Activated T-cell treated with anti-CD3 and anti-CD28 coated beads for 1 hour (primary cell): ENCODE results near the gene SP6.

Source experiments
- DNase-seq: peaks from one replicate; pipeline ENCODE4 v3.0.0-alpha.2; 2020; ENCODE audit warnings: low read depth

The SP6 gene

GRCh38 chr17:47831934-47832327 lies 19.0 kb downstream of the SP6 start:
- DNase-seq = no peak

DNA sequence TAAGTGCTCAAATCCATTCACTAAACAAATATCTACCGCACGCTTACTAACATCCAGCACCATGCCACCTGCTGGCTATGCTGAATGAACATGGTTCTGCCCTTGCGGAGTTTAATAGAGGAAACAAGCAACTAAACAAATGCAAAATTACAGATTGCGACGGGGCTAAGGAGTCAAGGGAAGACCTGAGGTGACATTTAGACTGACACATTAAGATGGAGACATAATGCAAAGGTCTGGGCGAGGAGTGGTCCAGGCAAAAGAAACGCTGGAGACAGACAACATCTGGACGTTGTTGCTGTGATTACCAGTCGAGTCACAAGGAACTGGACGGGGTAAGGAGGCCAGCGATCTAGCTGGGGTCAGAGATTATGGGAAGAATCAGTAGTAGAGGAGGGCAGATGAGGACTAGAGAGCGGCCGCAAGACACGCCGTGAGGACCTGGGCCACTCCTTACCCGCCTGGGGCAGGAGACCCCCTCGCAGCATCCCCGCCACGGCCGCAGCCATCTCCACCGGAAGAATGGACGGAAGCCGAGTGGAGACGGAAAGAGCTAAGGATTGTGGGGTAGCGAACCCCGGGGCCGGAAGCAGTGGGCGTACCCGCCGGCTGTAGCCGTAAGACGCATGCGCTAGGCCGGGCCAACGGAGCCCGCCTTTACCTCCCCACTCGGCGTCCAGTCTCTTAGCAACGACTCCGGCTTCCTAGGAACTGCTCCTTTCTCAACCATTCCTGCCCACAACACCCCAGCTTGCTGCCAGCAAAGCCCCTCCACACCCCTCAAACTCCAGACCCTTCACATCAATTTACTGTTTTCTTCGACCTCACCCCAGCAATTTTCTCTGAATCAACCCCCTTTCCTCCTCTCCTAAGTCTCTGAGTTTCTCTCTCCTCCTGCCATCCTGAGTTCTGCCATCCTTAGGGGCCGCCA lies 19.7 kb downstream of the SP6 start, which contains the start of the genes LRRC46 and MRPL10:
LRRC46 (plus strand) TSS at position 668 of the 931 bp plus-strand sequence. CDS start 320 bp downstream, outside the sequence.
MRPL10 (minus strand) TSS at position 539 of the 931 bp plus-strand sequence; CDS start at position 509, 30 bp downstream.
- DNase-seq = peak; percentile 86

DNA sequence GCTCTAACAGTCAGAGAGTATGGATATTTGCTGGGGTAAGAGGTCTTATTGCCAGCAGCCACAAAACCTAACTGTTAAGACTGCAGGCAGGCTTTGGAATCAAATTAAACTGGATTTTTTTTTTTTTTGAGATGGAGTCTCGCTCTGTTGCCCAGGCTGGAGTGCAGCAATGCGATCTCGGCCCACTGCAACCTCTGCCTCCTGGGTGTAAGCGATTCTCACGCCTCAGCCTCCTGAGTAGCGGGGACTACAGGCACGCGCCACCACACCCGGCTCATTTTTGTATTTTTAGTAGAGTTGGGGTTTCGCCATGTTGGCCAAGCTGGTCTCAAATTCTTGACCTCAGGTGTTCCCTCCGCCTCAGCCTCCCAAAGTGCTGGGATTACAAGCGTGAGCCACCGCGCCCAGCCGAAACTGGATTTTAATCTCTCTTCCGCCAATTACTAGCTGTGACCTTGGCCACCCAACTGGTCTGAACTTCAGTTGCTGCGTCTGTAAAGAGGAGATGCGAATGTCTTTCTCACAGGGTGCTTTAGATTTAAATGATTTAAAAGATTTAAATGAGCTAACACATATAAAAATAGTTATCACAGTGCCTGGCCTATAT lies 20.5 kb downstream of the SP6 start:
- DNase-seq = no peak

DNA sequence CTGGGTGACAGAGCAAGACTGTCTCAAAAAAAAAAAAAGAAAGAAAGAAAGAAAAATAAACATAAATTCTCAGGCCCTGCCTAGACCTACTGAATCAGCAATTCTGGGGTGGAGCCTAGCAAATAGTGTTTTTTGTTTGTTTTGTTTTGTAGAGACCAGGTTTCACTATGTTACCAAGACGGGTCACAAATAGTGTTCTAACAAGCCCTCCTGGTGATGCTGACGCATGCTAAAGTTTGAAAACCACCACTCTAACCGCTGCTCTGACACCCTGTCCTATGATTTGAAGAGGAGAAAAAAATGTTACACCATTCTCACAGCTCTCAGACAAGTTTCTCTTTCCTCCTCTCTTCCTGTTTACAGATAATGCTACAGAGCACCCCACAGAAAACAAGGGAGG lies 21.1 kb downstream of the SP6 start:
- no peak for DNase-seq

DNA sequence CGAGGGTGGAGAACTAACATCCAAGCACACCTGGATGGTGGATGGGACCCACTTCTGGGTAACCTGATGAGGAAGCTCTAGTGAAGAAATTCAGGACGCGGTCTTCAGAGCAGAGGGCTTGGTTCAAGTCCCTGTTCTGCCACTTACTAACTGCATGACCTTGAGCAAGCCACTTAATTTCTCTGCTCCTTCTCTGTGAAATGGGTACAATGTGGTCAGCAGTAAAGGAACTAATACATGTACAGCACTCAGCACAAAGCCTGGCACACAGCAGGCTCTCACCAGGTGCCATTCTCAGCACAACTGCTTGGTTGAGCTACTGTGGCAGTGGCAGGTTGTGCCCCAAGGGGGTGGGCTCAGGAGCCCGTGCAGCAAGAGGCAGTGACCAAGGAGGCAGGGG lies 27.4 kb downstream of the SP6 start:
- DNase-seq = no peak

DNA sequence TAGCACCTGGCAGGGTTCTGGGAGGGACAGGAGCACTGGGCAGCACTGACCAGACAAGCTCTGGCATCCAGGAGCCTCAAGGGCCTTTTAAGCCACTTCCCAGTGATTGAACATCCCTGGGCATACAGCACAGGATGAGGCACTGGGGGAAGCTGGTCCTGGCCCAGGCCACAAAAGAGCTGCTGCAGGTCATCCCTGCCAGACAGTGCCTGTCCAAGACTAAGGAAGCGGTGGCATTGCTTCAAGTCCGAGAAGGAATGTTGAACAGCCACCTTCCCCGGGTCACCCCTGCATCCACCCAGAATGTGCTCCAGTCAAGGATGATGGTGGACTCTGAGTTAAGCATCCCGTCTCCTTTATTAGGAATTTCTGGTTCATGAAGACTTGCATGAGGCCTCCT lies 28.2 kb downstream of the SP6 start:
- no peak for DNase-seq

GRCh38 chr17:47821424-47822391 lies 29.3 kb downstream of the SP6 start, which contains the start of gene OSBPL7:
OSBPL7 (minus strand) TSS chr17:47821794; CDS start chr17:47820278, 1,516 bp downstream.
- peak; percentile 64 for DNase-seq

GRCh38 chr17:47821031-47821423 lies 29.9 kb downstream of the SP6 start:
- no peak for DNase-seq

- no peak for DNase-seq
Measured at GRCh38 chr17:47820033-47820789, 30.8 kb downstream of the SP6 start.

- DNase-seq = no peak
Measured at GRCh38 chr17:47819475-47819874, 31.5 kb downstream of the SP6 start.

GRCh38 chr17:47818002-47818695 lies 32.8 kb downstream of the SP6 start:
- DNase-seq = no peak

DNA sequence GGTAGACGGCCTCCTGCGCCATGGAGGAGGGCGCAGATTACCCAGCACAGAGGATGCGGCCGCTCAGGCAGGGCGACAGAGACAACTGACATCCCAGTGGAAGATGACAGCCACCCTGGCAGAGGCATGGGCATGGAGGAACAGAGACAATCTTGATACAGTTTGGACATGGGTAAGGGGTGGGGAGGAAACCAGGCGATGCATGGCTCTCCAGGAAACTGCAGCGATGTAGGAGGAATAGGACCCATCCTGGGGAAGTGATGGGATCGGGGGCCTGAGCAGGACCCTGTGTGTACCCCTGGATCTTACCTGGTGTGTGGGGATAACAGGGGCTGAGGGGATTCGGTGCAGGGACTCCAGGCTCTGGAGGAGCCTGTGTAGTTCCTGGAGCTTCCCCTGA lies 34.0 kb downstream of the SP6 start:
- no peak for DNase-seq

DNA sequence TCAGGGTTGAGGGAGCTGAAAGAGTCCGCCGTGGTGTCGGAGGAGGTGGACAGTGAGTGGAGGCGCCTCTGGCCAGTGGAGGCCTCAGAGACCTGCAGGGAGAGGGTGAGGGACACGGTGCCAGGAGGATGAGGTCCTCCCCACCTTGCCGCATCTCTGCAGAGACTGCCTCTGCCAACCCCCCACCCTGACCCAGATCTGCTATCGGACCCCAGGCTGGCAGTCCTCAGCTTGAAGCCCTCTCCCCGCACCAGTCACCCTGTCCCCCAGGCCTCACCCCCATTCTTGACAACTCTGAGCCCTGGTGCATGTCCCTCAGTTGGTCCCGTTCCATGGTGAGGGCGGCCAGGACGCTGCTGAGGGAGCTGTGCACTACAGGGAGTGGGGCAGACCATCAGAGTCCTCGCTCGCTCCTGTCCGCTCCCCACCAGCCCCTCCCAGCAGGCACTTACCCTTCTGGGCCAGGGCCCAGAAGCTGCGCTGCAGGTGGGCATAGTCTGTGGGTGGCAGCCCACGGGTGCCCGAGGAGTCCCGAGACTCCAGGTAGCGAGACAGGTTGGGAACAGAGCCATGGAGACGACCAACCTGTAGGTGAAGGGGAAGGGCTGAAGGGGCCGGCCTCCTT lies 34.7 kb downstream of the SP6 start:
- no peak for DNase-seq

GRCh38 chr17:47815106-47815918 lies 35.7 kb downstream of the SP6 start:
- DNase-seq = no peak

DNA sequence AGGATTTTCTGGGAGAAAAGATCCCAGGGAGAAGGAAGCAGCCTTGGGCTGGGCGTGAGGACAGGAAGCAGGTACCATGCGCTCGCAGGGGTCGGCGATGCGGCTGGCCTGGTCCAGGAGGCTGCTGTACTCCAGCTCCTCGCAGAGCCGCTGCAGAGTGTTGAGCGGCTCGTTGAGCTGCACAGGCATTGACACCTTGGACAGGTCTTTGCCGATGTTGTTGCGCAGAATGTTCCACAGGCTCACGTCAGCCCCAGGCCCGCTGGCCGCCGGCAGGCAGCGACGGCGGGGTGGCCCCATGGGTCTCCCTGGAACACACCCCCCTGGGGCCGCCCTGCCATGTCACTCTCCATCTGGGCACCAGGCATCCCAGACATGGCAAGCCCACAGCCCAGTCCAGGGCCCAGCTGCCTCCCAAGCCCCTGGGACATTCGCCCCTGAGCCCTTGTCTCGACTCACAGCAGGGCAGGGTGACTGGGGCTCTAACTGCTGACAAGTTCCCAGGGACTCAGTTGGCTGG lies 37.4 kb downstream of the SP6 start:
- no peak for DNase-seq

DNA sequence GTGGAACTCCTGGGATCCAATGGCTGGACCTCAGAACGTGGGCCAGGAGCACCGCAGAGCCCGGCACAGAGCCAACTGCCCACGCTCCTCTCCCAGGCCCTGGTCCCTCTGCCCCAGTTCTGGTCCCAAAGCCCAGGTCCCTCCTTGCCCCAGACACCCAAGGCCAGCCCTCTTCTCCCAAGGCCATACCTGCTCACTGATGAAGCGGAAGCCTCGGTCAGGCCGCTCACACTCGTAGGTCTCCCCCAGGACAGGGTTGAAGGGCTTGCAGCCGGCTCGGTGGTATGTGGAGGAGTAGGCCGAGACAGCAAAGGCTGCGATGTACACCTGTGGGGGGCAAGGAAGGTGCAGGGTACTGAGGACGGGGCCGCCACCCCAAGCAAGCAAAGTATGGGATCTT lies 37.9 kb downstream of the SP6 start:
- DNase-seq = no peak

DNA sequence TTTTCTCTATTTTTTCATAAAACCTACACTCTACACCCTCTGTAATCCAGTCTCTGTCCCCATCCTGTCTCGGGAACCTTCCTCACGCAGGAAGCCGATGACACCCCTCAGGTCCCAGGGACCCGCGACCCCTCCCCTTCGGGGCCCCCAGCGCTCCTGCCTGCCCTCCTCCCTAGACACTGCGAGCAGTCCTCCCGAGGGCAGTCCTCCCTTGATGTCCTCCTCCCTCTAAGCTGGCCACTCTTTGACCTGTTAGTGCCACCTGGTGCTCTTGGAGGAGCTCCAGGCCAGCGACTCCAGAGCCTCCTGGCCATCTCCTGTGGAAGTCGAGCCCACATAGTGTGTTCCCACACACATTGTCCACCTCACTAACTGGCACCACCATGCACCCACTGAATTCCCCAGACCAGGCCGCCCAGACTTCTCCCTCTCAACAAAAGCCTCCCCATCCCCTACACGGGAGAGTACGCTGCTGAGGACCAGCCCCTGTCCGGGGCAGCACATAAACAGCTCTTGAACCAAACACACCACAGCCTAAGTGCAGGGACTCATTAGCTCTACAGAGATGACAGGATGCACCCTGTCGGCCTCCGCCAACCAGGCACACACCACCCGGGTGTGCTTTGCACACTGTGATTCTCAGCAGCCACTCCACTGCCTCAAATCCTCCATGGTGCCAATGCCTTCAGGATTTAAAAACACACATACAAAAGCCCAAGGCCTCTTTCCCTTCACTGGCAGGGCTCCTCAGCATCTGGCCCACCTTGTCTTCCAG lies 38.6 kb downstream of the SP6 start:
- DNase-seq = no peak

GRCh38 chr17:47811709-47812108 lies 39.3 kb downstream of the SP6 start:
- DNase-seq = no peak
